Right atrium auricular region (tissue), 2 donors: Measurements from ENCODE around the gene ARHGEF1. TPM values are rescaled to one million over a fixed set of nuclear protein-coding genes. Genes with fewer than 3 reads are reported as not detected.

ENCODE experiments used
- DNase-seq: peaks from one replicate; pipeline ENCODE4 v3.0.0-alpha.2; 2019; ENCODE audit warnings: low spot score
- H3K27ac ChIP-seq, 2 donors: fragments of 200-600 bp; sonication (generic); 1 replicate in 1 of 2; 2 replicates in 1 of 2; pipeline ENCODE4 v1.5.1; 2016 to 2019
- H3K27me3 ChIP-seq, 2 donors: fragments of 200-600 bp; sonication (generic); one replicate each; pipeline versions ENCODE4 v1.5.1 to v1.6.0; 2017 to 2019
- H3K36me3 ChIP-seq: fragments of 200-600 bp; sonication (generic); one replicate; pipeline ENCODE4 v1.5.1; 2016
- H3K4me1 ChIP-seq, 2 donors: fragments of 200-600 bp; sonication (generic); one replicate each; pipeline versions ENCODE4 v1.5.1 to v1.6.0; 2017 to 2019
- H3K4me3 ChIP-seq, 2 donors: fragments of 200-600 bp; sonication (generic); 1 replicate in 1 of 2; 2 replicates in 1 of 2; pipeline ENCODE4 v1.5.1; 2017 to 2019; ENCODE audit warnings: mild to moderate bottlenecking in 1 of 2, moderate library complexity in 1 of 2
- H3K9me3 ChIP-seq, 2 donors: fragments of 200-600 bp; sonication (generic); one replicate each; pipeline ENCODE4 v1.5.1; 2019
- total RNA-seq, 2 donors: library from RNA; depleted of rRNA; stranded (reverse); fragments of >200 nt; gene quantifications; one replicate each; pipeline ENCODE4 v1.1.0, GENCODE V29; 2016
- TF ChIP-seq, protein P1 (sequence below), 2 donors: fragments of 200-600 bp; sonication (generic); IDR thresholded peaks; one replicate each; pipeline ENCODE4 v1.5.1; 2019; ENCODE audit warnings: antibody characterized with exemption in 2 of 2

Gene ARHGEF1
- total RNA-seq, 2 donors from 2014 or later, result 27.3 to 45.8 TPM

DNA sequence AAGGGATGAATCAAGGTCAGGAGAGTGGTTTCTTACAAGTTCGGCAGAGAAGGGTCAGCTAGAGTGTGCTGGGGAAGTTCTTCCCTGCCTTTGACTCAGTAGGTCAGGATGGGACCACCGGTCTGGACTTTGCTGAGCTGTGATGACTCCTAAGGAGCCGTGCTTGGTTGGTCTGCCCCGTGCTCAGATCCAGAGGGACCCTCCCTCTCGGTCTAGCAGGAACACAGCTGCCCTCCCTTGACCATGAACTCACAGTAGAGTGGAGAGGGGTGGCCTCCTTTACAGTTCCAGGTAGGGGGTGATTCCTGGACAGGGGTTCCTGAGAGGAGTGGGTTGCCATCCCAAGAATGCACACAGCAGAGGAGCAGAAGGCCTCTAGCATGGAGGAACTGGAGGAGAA lies 18.6 kb upstream of the ARHGEF1 start:
- no peaks in the 10 kb centered on the region for H3K27me3 ChIP-seq
- TF ChIP-seq, protein P1, sequence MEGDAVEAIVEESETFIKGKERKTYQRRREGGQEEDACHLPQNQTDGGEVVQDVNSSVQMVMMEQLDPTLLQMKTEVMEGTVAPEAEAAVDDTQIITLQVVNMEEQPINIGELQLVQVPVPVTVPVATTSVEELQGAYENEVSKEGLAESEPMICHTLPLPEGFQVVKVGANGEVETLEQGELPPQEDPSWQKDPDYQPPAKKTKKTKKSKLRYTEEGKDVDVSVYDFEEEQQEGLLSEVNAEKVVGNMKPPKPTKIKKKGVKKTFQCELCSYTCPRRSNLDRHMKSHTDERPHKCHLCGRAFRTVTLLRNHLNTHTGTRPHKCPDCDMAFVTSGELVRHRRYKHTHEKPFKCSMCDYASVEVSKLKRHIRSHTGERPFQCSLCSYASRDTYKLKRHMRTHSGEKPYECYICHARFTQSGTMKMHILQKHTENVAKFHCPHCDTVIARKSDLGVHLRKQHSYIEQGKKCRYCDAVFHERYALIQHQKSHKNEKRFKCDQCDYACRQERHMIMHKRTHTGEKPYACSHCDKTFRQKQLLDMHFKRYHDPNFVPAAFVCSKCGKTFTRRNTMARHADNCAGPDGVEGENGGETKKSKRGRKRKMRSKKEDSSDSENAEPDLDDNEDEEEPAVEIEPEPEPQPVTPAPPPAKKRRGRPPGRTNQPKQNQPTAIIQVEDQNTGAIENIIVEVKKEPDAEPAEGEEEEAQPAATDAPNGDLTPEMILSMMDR (IDR thresholded peaks at IDR 0.05), result no peak
- no peak for DNase-seq
- H3K4me1 ChIP-seq, result peaks cover 0 to 36% of the 10 kb centered on the region in 2 donors
- no peaks in the 10 kb centered on the region for H3K9me3 ChIP-seq
- H3K4me3 ChIP-seq, result no peak overlapping the region
- no peak overlapping the region for H3K27ac ChIP-seq
- H3K36me3 ChIP-seq, result peaks cover 80% of the 10 kb centered on the region

DNA sequence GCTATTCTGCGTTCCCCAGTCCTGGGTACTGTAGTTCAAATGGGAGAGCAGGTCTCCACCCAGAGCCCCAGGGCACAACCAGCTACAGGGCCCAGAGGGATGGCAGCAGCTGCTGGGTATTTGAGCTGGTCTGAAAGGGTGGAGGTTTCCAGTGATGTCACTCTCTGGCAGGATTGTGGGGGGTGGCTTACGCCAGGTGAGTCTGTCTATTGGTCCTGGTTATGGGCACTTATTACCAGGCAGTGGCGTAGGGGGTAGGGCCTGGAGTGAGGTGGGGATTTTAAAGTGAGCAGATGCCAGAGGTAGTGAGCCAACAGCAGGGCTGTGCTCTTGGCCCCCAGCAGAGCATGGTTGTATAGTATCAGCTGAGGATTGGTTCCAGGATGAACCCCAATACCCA lies 16.7 kb upstream of the ARHGEF1 start:
- Histone ChIP-seq H3K27me3 (no peaks in the 10 kb centered on the region), H3K4me3 (no peak overlapping the region), H3K9me3 (no peaks in the 10 kb centered on the region), H3K4me1 (peaks cover 0 to 35% of the 10 kb centered on the region in 2 donors), H3K36me3 (peaks cover 96% of the 10 kb centered on the region), H3K27ac (no peak overlapping the region)
- no peak for DNase-seq
- TF ChIP-seq, protein P1 (IDR thresholded peaks at IDR 0.05), result no peak

DNA sequence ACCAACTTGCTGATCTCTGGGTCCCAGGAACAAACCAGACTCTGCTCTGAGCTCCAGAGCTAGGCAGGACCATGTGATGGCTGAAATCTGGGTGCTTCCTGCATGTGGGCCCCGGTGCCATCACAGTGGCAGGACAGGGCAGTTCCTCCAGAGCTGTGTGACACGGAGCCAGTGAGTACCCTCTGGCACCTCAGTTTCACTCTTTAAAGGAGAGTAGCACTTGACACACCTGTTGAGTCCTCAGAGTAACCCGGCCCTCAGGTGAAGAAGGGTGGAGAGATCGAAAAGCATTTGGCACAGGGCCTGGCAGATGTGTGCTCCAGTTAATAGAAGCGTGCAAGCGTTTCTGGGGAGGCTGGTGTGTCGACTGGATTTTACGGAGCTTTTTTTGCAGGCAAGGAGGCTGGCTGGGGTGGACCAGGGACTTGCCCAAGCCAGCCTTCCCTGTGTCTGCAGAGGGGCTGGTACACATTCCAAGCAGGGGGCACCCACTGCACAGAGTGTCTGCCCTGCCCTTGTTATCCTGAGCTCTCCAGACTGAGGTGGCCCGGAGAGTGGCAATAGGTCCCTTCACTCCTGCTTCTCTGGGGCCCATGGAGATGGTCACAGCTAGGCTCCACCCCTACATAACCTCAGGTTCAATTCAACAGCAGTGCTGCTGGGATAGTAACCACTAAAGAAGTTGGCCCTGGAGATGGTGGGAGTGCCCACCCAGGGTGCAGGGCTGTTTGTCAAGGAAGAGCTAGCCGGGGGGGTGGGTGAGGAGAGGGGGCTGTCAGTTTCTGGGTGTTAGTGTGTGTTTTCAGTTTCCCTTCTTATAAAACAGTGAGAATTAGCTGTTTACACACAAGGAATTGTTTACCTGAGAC lies 14.6 kb upstream of the ARHGEF1 start:
- DNase-seq, result no peak
- Histone ChIP-seq H3K27me3 (no peaks in the 10 kb centered on the region), H3K27ac (no peak overlapping the region), H3K4me1 (peaks cover 0 to 14% of the 10 kb centered on the region in 2 donors), H3K9me3 (no peaks in the 10 kb centered on the region), H3K4me3 (no peak overlapping the region), H3K36me3 (peaks cover 88% of the 10 kb centered on the region)
- TF ChIP-seq, protein P1 (IDR thresholded peaks at IDR 0.05), result no peak

DNA sequence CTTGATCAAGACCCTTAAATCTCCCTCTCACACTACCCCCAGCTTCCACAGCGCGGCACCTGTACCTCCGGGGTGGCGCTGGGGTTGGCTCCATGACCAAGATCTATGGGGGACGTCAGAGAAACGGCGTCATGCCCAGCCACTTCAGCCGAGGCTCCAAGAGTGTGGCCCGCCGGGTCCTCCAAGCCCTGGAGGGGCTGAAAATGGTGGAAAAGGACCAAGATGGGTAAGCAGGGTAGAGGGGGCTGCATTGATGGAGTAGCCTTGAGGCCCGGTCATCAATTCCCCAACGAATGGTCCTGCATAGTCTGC lies 14.0 kb upstream of the ARHGEF1 start:
- Histone ChIP-seq H3K4me3 (no peak overlapping the region), H3K36me3 (peaks cover 83% of the 10 kb centered on the region), H3K9me3 (no peaks in the 10 kb centered on the region), H3K27me3 (no peaks in the 10 kb centered on the region), H3K27ac (no peak overlapping the region), H3K4me1 (peaks cover 0 to 12% of the 10 kb centered on the region in 2 donors)
- TF ChIP-seq, protein P1 (IDR thresholded peaks at IDR 0.05), result no peak
- DNase-seq, result no peak

DNA sequence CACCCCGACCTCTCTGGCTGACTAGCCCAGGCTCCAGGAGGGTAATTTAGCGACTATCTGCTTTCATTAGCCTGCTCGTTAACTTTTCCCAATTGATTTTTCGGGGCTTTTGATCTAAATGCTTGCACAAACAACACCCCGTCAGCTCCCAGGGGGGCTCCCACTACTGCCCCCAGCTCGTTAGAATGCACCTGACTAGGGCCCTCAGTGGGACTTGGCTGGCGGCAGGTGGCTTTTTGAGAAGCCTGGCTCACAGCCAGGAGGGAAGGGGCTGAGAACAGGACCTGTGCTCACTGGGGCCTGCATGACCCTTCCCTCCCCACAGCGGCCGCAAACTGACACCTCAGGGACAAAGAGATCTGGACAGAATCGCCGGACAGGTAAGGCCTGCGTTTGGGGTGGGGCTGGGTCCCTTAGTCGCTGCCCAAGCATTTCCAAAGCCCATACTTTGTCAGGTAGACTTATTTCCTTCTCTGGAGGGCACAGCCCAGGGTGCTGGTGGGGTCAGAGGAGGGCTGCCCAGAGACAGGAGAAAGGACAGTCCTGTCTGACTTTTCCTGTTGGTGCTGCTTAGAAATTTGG lies 13.5 kb upstream of the ARHGEF1 start:
- TF ChIP-seq, protein P1 (IDR thresholded peaks at IDR 0.05), result no peak
- H3K36me3 ChIP-seq, result peaks cover 78% of the 10 kb centered on the region
- H3K4me1 ChIP-seq, result peaks cover 0 to 12% of the 10 kb centered on the region in 2 donors
- H3K27me3 ChIP-seq, result no peaks in the 10 kb centered on the region
- DNase-seq, result no peak
- no peak overlapping the region for H3K27ac ChIP-seq
- no peak overlapping the region for H3K4me3 ChIP-seq
- no peaks in the 10 kb centered on the region for H3K9me3 ChIP-seq
